T-helper 1 cell treated with Interleukin-12 subunit alpha and Interleukin-12 subunit beta and Interleukin-4 antibody, amounts not matched to agents 30 ng/mL and 1 ng/mL, for 36 hours (primary cell): ENCODE measurements around the gene ACAP2. TPM values are rescaled to one million over a fixed set of nuclear protein-coding genes. Genes with fewer than 3 reads are reported as not detected.
"Not testable (repeated sequence)": the region's sequence is repeated elsewhere in the genome, so short reads cannot be mapped to it uniquely, and the experiment has no call there.

ENCODE experiments used
- intact Hi-C: fragments of 100-400 bp; cut with micrococcal nuclease; formaldehyde crosslinking; loops from one replicate; pipeline ENCODE4 v1.15.1; 2024
- total RNA-seq: library from RNA; stranded (reverse); gene quantifications from 2 replicates; pipeline ENCODE4 v1.2.3, GENCODE V29; 2022

ACAP2 gene
- total RNA-seq, 1 donor from 2014 or later: 71.5 TPM

- intact Hi-C loops: no loop called here
Observed at GRCh38 chr3:195394700-195395099, 48.1 kb downstream of the ACAP2 start.

- intact Hi-C loops: no loop called here
Observed at GRCh38 chr3:195394024-195394423, 48.8 kb downstream of the ACAP2 start.

GRCh38 chr3:195388380-195388779 lies 54.4 kb downstream of the ACAP2 start:
- intact Hi-C loops: no loop called here

GRCh38 chr3:195386739-195387138 lies 56.1 kb downstream of the ACAP2 start:
- intact Hi-C loops: no loop called here

GRCh38 chr3:195385526-195385925 lies 57.3 kb downstream of the ACAP2 start:
- intact Hi-C loops: no loop called here

- intact Hi-C loops: no loop called here
Observed at GRCh38 chr3:195384952-195385351, 57.9 kb downstream of the ACAP2 start.

GRCh38 chr3:195372220-195372619 lies 70.6 kb downstream of the ACAP2 start:
- intact Hi-C loops: no loop called here

GRCh38 chr3:195366200-195366925 lies 76.5 kb downstream of the ACAP2 start:
- intact Hi-C loops: no loop called here

- intact Hi-C loops: no loop called here
Observed at GRCh38 chr3:195365371-195365770, 77.4 kb downstream of the ACAP2 start.

GRCh38 chr3:195357797-195358196 lies 85.0 kb downstream of the ACAP2 start:
- intact Hi-C loops: not testable (repeated sequence)

- intact Hi-C loops: no loop called here
Observed at GRCh38 chr3:195356151-195357086, 86.4 kb downstream of the ACAP2 start.

GRCh38 chr3:195354009-195354408 lies 88.8 kb downstream of the ACAP2 start:
- intact Hi-C loops: not testable (repeated sequence)

- intact Hi-C loops: no loop called here
Observed at GRCh38 chr3:195352895-195353488, 89.8 kb downstream of the ACAP2 start.

GRCh38 chr3:195348426-195349115 lies 94.2 kb downstream of the ACAP2 start:
- intact Hi-C loops: loop anchor here (5.0 kb wide), 1 partner anchor 94 kb away; the partner anchor contains the start of gene ACAP2

- intact Hi-C loops: no loop called here
Observed at GRCh38 chr3:195337747-195338146, 105.1 kb downstream of the ACAP2 start.

- intact Hi-C loops: no loop called here
Observed at GRCh38 chr3:195334967-195335366, 107.9 kb downstream of the ACAP2 start.

- intact Hi-C loops: no loop called here
Observed at GRCh38 chr3:195319060-195319459, 123.8 kb downstream of the ACAP2 start.

- intact Hi-C loops: no loop called here
Observed at GRCh38 chr3:195312714-195313113, 130.1 kb downstream of the ACAP2 start.

- intact Hi-C loops: no loop called here
Observed at GRCh38 chr3:195307711-195308110, 135.1 kb downstream of the ACAP2 start.

- intact Hi-C loops: no loop called here
Observed at GRCh38 chr3:195306369-195306768, 136.5 kb downstream of the ACAP2 start.

- intact Hi-C loops: no loop called here
Observed at GRCh38 chr3:195302431-195302830, 140.4 kb downstream of the ACAP2 start.
